Upper lobe of left lung (tissue), 6 donors: ENCODE results near the gene VOPP1. TPM values are rescaled to one million over a fixed set of nuclear protein-coding genes. Genes with fewer than 3 reads are reported as not detected.

Experiments
- ATAC-seq, 2 donors: fragments of 200-7000 bp; cut with Tn5 transposase; one replicate each; pipeline ENCODE4 v1.9.1; 2022; ENCODE audit warnings: mild to moderate bottlenecking in 2 of 2, moderate library complexity in 2 of 2; ENCODE audit not compliant: low FRiP score in 2 of 2
- DNase-seq, 2 donors: peaks; one replicate each; pipeline ENCODE4 v3.0.0-alpha.2; 2019 to 2020
- H3K27ac ChIP-seq, 4 donors: fragments of 200-600 bp; sonication (generic); one replicate each; pipeline ENCODE4 v1.5.1; 2016 to 2019
- H3K27me3 ChIP-seq, 4 donors: fragments of 200-600 bp; sonication (generic); one replicate each; pipeline ENCODE4 v1.5.1; 2017 to 2019
- H3K36me3 ChIP-seq, 4 donors: fragments of 200-600 bp; sonication (generic); one replicate each; pipeline ENCODE4 v1.5.1; 2016 to 2019
- H3K4me1 ChIP-seq, 4 donors: fragments of 200-600 bp; sonication (generic); one replicate each; pipeline ENCODE4 v1.5.1; 2018 to 2019
- H3K4me3 ChIP-seq, 4 donors: fragments of 200-600 bp; sonication (generic); one replicate each; pipeline ENCODE4 v1.5.1; 2017 to 2019; ENCODE audit warnings: mild to moderate bottlenecking in 2 of 4, moderate library complexity in 1 of 4
- H3K9me3 ChIP-seq, 4 donors: fragments of 200-600 bp; sonication (generic); one replicate each; pipeline ENCODE4 v1.5.1; 2018 to 2019
- EP300 ChIP-seq, 4 donors: sonication (generic); formaldehyde crosslinking; IDR thresholded peaks; one replicate each; pipeline ENCODE4 v1.5.1; 2017; ENCODE audit warnings: antibody characterized with exemption in 4 of 4, control low read depth in 2 of 4
- POLR2A ChIP-seq, 4 donors: fragments of 450-650 bp; IDR thresholded peaks; one replicate each; pipeline ENCODE4 v1.5.1; 2016 to 2017; ENCODE audit warnings: antibody characterized with exemption in 4 of 4, mild to moderate bottlenecking in 2 of 4
- POLR2AphosphoS5 ChIP-seq, 2 donors: sonication (generic); formaldehyde crosslinking; IDR thresholded peaks; one replicate each; pipeline ENCODE4 v1.5.1; 2017; ENCODE audit warnings: antibody characterized with exemption in 2 of 2
- WGBS, 2 donors: methylation state at CpG; one replicate each; pipeline ENCODE4 v1.1.5; 2017 to 2018; 5-methylcytosine and 5-hydroxymethylcytosine counted together
- total RNA-seq, 6 donors: library from RNA; depleted of rRNA in 4 of 6; stranded (reverse); fragments of >200 nt in 4 of 6; gene quantifications; one replicate each; pipeline versions ENCODE4 v1.1.0 to v1.2.1, GENCODE V29; 2016 to 2021
- TF ChIP-seq, protein P1 (sequence below), 6 experiments: fragments of 450-650 bp in 4 of 6; fragments of 200-600 bp in 2 of 6; sonication (generic) in 2 of 6; IDR thresholded peaks; one replicate each; pipeline ENCODE4 v1.5.1; 2016 to 2019; ENCODE audit warnings: antibody characterized with exemption in 6 of 6
- donor health status: DM: no; HTN: no; CAD: no; lungs with moderate emphysema.
- donor health status: DM: no; HTN: yes; CAD: no; lungs with severe emphysema.

VOPP1 gene
- total RNA-seq, 6 donors from 2014 or later: 27.2 to 67.6 (median 45.0) TPM

DNA sequence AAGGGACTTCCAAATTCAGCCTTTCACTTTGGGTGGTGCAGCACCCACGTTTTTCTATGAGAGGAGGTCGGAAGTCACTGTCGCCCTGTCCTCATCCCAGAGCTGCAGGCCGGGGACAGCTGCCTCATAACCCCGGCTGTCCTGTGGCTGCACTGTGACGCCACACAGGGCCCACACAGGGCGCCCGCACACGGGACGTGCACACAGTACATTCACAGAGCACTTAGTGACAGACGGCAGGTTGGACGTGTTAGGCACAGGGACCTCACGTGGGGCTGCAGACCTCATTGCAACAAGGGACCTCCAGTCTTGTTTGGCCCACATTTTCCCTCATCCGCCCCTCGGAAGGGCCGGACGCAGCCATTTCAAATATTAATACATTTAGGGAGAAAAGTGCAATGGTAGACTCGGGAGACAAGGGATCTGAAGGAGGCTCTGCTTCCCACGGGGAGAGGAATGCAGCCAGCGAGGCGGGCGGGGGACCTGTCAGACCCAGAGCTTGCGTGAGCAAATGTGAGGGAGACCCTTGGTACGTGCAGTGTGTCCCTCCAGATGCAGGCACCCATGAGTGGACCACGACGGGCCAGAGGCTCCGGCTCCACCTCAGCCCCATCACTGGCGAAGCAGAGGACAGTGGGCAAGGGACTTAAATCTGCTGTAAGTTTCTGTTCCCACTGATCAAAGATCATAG, 86.7 kb downstream of the VOPP1 start:
- no peak overlapping the region for H3K27ac ChIP-seq
- DNase-seq (no peak), ATAC-seq (no peak)
- H3K36me3 ChIP-seq: peaks cover 3 to 24% (median 17%) of the 10 kb centered on the region in 4 donors
- no peaks in the 10 kb centered on the region for H3K4me1 ChIP-seq
- H3K27me3 ChIP-seq: no peaks in the 10 kb centered on the region
- TF ChIP-seq POLR2AphosphoS5 (IDR thresholded peaks at IDR 0.05): no peak
- 94 to 95% methylated on average over 20 to 28 of the region's 28 CpGs for WGBS, 2 donors
- no peaks in the 10 kb centered on the region for H3K9me3 ChIP-seq
- no peak overlapping the region for H3K4me3 ChIP-seq

DNA sequence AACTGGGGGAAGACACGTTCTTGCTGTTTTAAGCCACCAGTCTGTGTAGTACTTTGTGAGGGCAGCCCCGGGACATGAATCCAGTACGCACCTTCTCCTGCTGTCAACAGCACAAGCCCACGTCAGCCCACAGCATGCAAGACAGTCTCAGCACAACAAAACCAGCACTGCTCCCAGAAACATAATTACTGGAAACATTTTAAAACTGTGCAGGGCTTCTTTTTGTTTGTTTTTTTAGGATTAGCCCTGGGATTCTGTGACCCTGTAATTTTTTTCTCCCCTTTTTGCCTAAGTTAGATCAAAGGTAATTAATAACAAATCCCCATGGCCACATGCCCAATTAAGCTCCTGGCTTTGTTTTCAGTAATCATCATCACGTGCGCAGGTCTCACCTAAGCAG, 87.5 kb downstream of the VOPP1 start:
- WGBS, 2 donors: 91 to 92% methylated on average over 6 of the region's 6 CpGs

DNA sequence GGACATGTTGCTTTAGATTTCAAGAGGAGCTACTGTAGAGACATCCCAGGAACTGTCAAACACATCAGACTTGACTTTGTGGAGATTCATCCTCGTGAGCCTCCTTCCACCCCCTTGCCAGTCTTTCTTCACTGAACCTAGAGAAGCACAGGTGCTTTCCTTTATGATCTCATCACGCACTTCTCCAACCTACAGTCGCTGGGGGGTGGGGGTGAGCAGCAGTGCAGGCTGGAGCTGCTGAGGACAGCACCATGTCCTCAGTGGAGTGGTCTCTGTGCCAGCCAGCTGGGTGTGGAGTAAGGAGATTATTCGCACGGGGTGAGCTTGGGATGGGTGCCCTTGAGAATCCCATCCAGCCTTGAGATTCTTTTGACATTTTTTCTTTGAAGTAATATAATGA, 88.1 kb downstream of the VOPP1 start:
- no peaks in the 10 kb centered on the region for H3K27me3 ChIP-seq
- no peak overlapping the region for H3K4me3 ChIP-seq

More for the DNA sequence above, 87.5 kb downstream of the VOPP1 start:
- no peaks in the 10 kb centered on the region for H3K27me3 ChIP-seq
- DNase-seq (no peak), ATAC-seq (no peak)
- H3K27ac ChIP-seq: no peak overlapping the region
- H3K9me3 ChIP-seq: no peaks in the 10 kb centered on the region
- H3K4me1 ChIP-seq: no peaks in the 10 kb centered on the region
- TF ChIP-seq POLR2A (IDR thresholded peaks at IDR 0.05) (no peak), EP300 (IDR thresholded peaks at IDR 0.05) (no peak), POLR2AphosphoS5 (IDR thresholded peaks at IDR 0.05) (no peak)
- TF ChIP-seq, protein P1, sequence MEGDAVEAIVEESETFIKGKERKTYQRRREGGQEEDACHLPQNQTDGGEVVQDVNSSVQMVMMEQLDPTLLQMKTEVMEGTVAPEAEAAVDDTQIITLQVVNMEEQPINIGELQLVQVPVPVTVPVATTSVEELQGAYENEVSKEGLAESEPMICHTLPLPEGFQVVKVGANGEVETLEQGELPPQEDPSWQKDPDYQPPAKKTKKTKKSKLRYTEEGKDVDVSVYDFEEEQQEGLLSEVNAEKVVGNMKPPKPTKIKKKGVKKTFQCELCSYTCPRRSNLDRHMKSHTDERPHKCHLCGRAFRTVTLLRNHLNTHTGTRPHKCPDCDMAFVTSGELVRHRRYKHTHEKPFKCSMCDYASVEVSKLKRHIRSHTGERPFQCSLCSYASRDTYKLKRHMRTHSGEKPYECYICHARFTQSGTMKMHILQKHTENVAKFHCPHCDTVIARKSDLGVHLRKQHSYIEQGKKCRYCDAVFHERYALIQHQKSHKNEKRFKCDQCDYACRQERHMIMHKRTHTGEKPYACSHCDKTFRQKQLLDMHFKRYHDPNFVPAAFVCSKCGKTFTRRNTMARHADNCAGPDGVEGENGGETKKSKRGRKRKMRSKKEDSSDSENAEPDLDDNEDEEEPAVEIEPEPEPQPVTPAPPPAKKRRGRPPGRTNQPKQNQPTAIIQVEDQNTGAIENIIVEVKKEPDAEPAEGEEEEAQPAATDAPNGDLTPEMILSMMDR (IDR thresholded peaks at IDR 0.05): no peak
- peaks cover 3 to 16% (median 10%) of the 10 kb centered on the region in 4 donors for H3K36me3 ChIP-seq
- H3K4me3 ChIP-seq: no peak overlapping the region

DNA sequence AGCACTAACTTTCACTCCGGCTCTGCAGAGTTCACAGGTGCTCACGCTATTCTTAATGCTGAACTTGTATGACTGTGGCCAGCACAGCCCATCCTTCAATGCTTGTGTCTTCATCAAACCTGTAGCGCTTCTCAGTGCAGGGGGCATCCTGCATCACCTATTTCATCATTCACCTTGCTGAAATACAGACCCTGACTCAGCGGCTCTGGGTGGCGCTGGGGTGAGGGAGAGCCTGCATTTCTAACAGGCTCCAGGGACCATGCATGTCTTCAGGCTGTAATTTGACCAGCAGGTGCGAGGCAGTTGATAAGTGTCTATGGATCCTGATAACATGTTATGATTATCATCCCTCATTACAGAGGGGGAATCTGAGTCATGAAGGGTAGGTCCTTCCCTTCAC, 89.3 kb downstream of the VOPP1 start:
- DNase-seq: no peak
- Histone ChIP-seq H3K4me1 (no peaks in the 10 kb centered on the region), H3K9me3 (no peaks in the 10 kb centered on the region), H3K27me3 (no peaks in the 10 kb centered on the region), H3K27ac (no peak overlapping the region), H3K4me3 (no peak overlapping the region), H3K36me3 (peaks cover 0 to 4% (median 0%) of the 10 kb centered on the region in 4 donors)
- ATAC-seq: no peak
- TF ChIP-seq EP300 (IDR thresholded peaks at IDR 0.05) (no peak), POLR2A (IDR thresholded peaks at IDR 0.05) (no peak), POLR2AphosphoS5 (IDR thresholded peaks at IDR 0.05) (no peak)
- TF ChIP-seq, protein P1 (IDR thresholded peaks at IDR 0.05): no peak
- 94 to 95% methylated on average over 6 of the region's 6 CpGs for WGBS, 2 donors

More for the DNA sequence above, 88.1 kb downstream of the VOPP1 start:
- ATAC-seq: no peak
- WGBS, 2 donors: 94% methylated on average over 5 of the region's 5 CpGs
- Histone ChIP-seq H3K4me1 (no peaks in the 10 kb centered on the region), H3K27ac (no peak overlapping the region), H3K9me3 (no peaks in the 10 kb centered on the region), H3K36me3 (peaks cover 2 to 10% (median 4%) of the 10 kb centered on the region in 4 donors)
- TF ChIP-seq EP300 (IDR thresholded peaks at IDR 0.05): no peak
- TF ChIP-seq POLR2AphosphoS5 (IDR thresholded peaks at IDR 0.05): no peak
- no peak for DNase-seq

DNA sequence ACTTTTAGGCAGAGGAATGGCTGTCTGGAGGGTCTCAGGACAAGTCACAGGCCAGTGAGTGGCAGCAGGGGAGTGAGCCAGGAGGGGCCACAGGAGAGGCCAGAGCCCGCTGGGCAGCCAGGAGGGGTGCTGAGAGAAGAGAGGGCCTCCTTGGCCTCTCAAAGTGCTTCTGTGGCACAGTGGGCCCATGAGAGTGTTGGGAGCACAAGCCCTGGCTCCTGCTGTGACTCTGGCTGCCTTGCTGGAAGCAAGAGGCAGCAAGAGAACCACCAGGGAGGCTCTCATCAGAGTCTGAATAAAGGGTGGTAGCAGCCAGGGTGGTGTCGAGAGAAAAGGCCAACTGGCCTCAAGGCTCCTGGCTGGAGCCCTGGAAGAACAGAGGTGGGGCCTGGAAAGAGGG, 91.1 kb downstream of the VOPP1 start:
- H3K4me3 ChIP-seq: no peak overlapping the region
- H3K9me3 ChIP-seq: no peaks in the 10 kb centered on the region
- TF ChIP-seq EP300 (IDR thresholded peaks at IDR 0.05) (no peak), POLR2AphosphoS5 (IDR thresholded peaks at IDR 0.05) (no peak), POLR2A (IDR thresholded peaks at IDR 0.05) (no peak)
- TF ChIP-seq, protein P1 (IDR thresholded peaks at IDR 0.05): no peak
- 89 to 100% methylated on average over 2 of the region's 2 CpGs for WGBS, 2 donors
- no peaks in the 10 kb centered on the region for H3K4me1 ChIP-seq
- H3K27me3 ChIP-seq: no peaks in the 10 kb centered on the region
- DNase-seq (no peak), ATAC-seq (no peak)
- H3K36me3 ChIP-seq: peaks cover 0 to 3% (median 0%) of the 10 kb centered on the region in 4 donors
- H3K27ac ChIP-seq: no peak overlapping the region

DNA sequence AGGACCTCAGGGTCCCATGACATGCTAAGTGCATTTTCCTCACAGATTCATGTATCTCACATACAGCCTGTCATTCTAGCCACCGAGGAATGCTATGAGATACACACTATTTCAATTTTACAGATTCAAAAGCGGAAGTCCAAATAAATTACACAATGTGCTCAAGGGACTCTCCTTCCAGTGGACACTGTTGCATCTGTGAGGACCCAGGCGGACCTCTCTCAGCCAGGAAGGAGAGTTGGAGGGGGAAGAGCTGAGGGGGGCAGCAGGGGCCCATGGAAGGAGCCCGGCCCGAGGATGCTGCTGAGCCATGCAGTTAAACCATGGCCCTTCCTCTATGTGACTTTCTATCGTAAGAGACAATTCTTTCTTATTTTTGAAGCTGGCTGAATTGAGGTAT, 93.6 kb downstream of the VOPP1 start:
- TF ChIP-seq, protein P1 (IDR thresholded peaks at IDR 0.05): no peak
- TF ChIP-seq POLR2A (IDR thresholded peaks at IDR 0.05) (no peak), EP300 (IDR thresholded peaks at IDR 0.05) (no peak), POLR2AphosphoS5 (IDR thresholded peaks at IDR 0.05) (no peak)
- 79 to 90% methylated on average over 6 of the region's 6 CpGs for WGBS, 2 donors
- Histone ChIP-seq H3K27ac (no peak overlapping the region), H3K27me3 (no peaks in the 10 kb centered on the region), H3K36me3 (peaks cover 0 to 3% (median 0%) of the 10 kb centered on the region in 4 donors), H3K4me1 (no peaks in the 10 kb centered on the region), H3K4me3 (no peak overlapping the region), H3K9me3 (no peaks in the 10 kb centered on the region)
- no peak for ATAC-seq
- no peak for DNase-seq
